ENCODE data around the gene PIK3C2G.

PIK3C2G gene

DNA sequence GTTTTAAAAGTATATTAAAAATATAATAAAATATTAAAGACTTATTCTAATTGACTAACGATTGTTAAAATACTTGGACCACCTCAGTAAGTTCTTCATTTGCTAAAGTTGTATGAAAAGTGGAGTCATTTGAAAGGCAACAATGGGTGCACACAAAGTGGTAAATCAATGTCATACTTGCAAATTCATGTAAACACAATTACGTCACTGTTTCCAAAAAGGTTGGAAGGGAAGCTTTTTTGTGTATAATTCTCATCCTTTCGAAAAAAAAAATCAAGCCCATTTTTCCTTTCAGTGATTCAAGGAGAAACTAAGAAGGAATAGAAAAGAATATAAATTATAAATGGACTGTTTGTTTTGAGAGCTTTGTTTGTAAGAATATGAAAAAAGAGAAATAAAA, 166.2 kb downstream of the PIK3C2G start:
- Histone ChIP-seq H3K9me3 (ENCODE audit: control insufficient read depth, low read length) (no peaks in the 10 kb centered on the region), H3K27me3 (ENCODE audit: control insufficient read depth, insufficient read depth, low read length, poor library complexity, severe bottlenecking) (no peaks in the 10 kb centered on the region), H3K27ac (ENCODE audit: insufficient read depth, low read depth, low read length, poor library complexity, severe bottlenecking) (no peak overlapping the region), H3K4me3 (ENCODE audit: insufficient read depth, low read depth, low read length) (no peak overlapping the region), H3K4me1 (ENCODE audit: control insufficient read depth, insufficient read depth, low read length) (no peaks in the 10 kb centered on the region), H3K36me3 (ENCODE audit: control insufficient read depth, insufficient read depth, low read length) (no peaks in the 10 kb centered on the region)
- WGBS, 2 experiments = 100% methylated on average over 2 to 3 of the region's 3 CpGs

DNA sequence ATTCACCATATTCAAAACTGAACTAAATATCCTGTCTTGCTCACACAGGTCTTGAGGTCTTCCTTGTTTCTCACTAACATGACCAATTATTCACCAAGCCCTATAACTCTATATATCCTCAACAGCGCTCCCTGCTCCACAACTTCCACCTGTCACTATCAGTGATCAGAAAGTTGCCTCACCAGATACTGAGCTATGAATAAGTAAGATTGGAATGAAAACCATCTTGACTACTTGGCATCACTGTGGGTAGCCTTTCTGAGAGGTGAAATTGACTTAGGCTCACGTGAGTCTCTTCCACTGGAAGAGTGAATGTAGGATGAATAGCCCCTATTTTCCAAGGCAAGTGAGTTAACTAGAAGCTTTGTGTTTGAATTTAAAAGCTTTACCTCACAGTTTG, 167.1 kb downstream of the PIK3C2G start:
- 84 to 89% methylated on average over 2 of the region's 2 CpGs for WGBS, 2 experiments
- Histone ChIP-seq H3K36me3 (ENCODE audit: control insufficient read depth, insufficient read depth, low read length) (no peaks in the 10 kb centered on the region), H3K4me3 (ENCODE audit: insufficient read depth, low read depth, low read length) (no peak overlapping the region), H3K27me3 (ENCODE audit: control insufficient read depth, insufficient read depth, low read length, poor library complexity, severe bottlenecking) (no peaks in the 10 kb centered on the region), H3K27ac (ENCODE audit: insufficient read depth, low read depth, low read length, poor library complexity, severe bottlenecking) (no peak overlapping the region), H3K9me3 (ENCODE audit: control insufficient read depth, low read length) (no peaks in the 10 kb centered on the region), H3K4me1 (ENCODE audit: control insufficient read depth, insufficient read depth, low read length) (no peaks in the 10 kb centered on the region)

DNA sequence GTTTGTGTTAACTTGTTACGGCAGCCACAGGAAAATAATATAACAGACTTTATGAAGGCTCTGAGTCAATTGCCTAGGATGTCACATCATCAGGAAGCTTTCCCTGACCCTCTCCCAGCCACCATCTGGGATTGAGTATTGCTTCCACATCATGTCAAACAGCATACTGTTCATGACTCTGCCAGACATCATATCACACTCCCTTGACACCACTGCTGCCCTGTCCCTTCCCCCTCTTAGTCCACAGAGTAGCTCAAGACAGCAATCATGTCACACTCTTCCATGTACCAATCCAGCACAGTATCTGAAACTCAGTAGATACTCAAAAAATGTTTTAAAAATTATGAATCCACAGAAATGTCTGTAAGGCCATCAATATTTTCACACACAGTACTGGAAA, 168.0 kb downstream of the PIK3C2G start:
- Histone ChIP-seq H3K4me3 (ENCODE audit: insufficient read depth, low read depth, low read length) (no peak overlapping the region), H3K4me1 (ENCODE audit: control insufficient read depth, insufficient read depth, low read length) (no peaks in the 10 kb centered on the region), H3K9me3 (ENCODE audit: control insufficient read depth, low read length) (no peaks in the 10 kb centered on the region), H3K36me3 (ENCODE audit: control insufficient read depth, insufficient read depth, low read length) (no peaks in the 10 kb centered on the region), H3K27me3 (ENCODE audit: control insufficient read depth, insufficient read depth, low read length, poor library complexity, severe bottlenecking) (no peaks in the 10 kb centered on the region), H3K27ac (ENCODE audit: insufficient read depth, low read depth, low read length, poor library complexity, severe bottlenecking) (no peak overlapping the region)
- 83 to 92% methylated on average over 1 of the region's 1 CpG for WGBS, 2 experiments

DNA sequence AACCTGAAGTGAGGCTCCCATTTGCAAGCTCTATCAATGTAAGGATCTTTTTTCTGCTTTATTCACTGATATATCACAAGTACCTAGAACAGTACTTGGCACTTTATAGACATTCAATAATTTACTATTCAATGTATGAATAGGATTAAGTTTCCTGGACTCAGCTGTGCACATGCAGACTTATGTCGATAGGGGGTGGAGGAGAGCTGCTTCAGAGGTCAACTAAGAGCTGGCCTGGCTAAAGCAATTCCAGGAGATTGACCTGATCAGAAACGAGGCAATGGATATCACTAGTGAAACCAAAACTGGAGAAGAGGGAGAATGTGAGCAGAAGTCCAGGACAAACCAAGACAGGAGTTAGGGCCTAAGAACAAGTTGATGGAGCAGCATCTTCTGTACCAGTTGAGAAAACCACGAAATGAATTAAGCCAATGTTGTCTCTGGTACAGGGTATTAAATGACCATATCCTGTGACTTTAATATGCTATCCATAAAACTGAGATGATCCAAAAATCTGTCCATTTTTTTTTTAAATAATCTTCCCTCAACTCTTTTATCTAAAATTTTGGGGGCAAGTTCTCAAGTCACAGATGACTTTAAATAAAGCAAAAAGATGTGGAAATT, 169.2 kb downstream of the PIK3C2G start:
- no peaks in the 10 kb centered on the region for H3K4me1 ChIP-seq (ENCODE audit: control insufficient read depth, insufficient read depth, low read length)
- no peaks in the 10 kb centered on the region for H3K36me3 ChIP-seq (ENCODE audit: control insufficient read depth, insufficient read depth, low read length)
- no peaks in the 10 kb centered on the region for H3K27me3 ChIP-seq (ENCODE audit: control insufficient read depth, insufficient read depth, low read length, poor library complexity, severe bottlenecking)
- 32 to 38% methylated on average over 3 of the region's 3 CpGs for WGBS, 2 experiments
- no peak overlapping the region for H3K4me3 ChIP-seq (ENCODE audit: insufficient read depth, low read depth, low read length)
- H3K27ac ChIP-seq (ENCODE audit: insufficient read depth, low read depth, low read length, poor library complexity, severe bottlenecking) = no peak overlapping the region
- H3K9me3 ChIP-seq (ENCODE audit: control insufficient read depth, low read length) = no peaks in the 10 kb centered on the region

DNA sequence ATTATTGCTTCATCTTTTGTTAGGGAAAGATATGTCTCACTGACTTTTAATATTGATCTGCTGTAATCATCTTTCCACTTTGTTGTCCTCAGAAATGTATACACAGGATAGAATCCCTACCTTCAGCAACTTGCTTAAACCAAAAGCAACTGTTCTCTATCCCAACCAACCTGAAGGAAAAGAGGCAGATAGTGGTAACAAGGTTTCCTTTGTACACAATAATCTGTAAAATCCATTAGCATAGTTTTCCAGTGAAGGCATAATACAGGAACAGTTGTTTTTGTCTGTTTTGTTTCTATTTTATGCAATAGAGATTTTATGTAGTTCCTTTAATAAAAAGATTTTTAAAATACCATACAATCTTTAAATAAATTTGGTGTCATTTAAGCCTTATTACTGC, 170.5 kb downstream of the PIK3C2G start:
- Histone ChIP-seq H3K36me3 (ENCODE audit: control insufficient read depth, insufficient read depth, low read length) (no peaks in the 10 kb centered on the region), H3K4me3 (ENCODE audit: insufficient read depth, low read depth, low read length) (no peak overlapping the region), H3K27ac (ENCODE audit: insufficient read depth, low read depth, low read length, poor library complexity, severe bottlenecking) (no peak overlapping the region), H3K4me1 (ENCODE audit: control insufficient read depth, insufficient read depth, low read length) (no peaks in the 10 kb centered on the region), H3K9me3 (ENCODE audit: control insufficient read depth, low read length) (no peaks in the 10 kb centered on the region), H3K27me3 (ENCODE audit: control insufficient read depth, insufficient read depth, low read length, poor library complexity, severe bottlenecking) (no peaks in the 10 kb centered on the region)

DNA sequence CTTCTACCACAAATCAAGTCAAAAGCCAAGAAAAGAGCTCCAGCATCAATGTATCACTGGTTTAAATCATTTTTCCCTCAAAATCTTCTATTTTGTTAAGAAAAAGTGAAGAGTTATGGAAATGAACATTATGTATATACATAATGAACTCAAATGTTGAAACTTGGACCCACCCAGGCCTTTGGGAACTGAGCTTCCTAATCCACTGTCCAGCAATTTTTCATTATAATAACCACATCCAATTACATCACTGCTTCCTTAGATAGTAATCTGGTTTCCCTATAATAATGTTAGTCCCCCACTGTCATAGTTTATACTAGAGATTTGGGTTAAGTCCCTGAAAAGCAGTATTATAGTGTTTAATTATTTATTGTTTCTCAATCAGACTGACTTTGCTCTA, 170.9 kb downstream of the PIK3C2G start:
- H3K4me3 ChIP-seq (ENCODE audit: insufficient read depth, low read depth, low read length) = no peak overlapping the region
- H3K4me1 ChIP-seq (ENCODE audit: control insufficient read depth, insufficient read depth, low read length) = no peaks in the 10 kb centered on the region
- no peak overlapping the region for H3K27ac ChIP-seq (ENCODE audit: insufficient read depth, low read depth, low read length, poor library complexity, severe bottlenecking)
- no peaks in the 10 kb centered on the region for H3K9me3 ChIP-seq (ENCODE audit: control insufficient read depth, low read length)
- no peaks in the 10 kb centered on the region for H3K27me3 ChIP-seq (ENCODE audit: control insufficient read depth, insufficient read depth, low read length, poor library complexity, severe bottlenecking)
- no peaks in the 10 kb centered on the region for H3K36me3 ChIP-seq (ENCODE audit: control insufficient read depth, insufficient read depth, low read length)

DNA sequence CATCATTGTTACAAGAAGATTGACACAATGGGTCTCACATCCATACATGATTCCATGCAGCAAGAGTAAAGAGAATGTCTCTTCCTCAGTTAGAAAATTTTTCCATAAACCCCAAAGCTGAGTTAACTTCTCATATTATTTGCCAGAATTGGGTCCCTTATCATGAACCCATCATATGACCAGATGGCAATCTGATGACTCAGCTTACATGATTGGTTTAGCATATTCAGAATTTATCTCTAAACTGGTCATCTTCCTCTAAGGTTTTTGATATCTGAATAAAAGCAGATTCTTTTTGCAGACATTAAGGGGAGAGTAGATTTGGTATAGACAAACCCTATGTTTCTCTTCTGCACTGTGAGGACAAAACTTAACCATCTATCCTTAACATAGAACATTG, 174.9 kb downstream of the PIK3C2G start:
- no peaks in the 10 kb centered on the region for H3K27me3 ChIP-seq (ENCODE audit: control insufficient read depth, insufficient read depth, low read length, poor library complexity, severe bottlenecking)
- no peak overlapping the region for H3K4me3 ChIP-seq (ENCODE audit: insufficient read depth, low read depth, low read length)
- H3K36me3 ChIP-seq (ENCODE audit: control insufficient read depth, insufficient read depth, low read length) = no peaks in the 10 kb centered on the region
- H3K27ac ChIP-seq (ENCODE audit: insufficient read depth, low read depth, low read length, poor library complexity, severe bottlenecking) = no peak overlapping the region
- no peaks in the 10 kb centered on the region for H3K9me3 ChIP-seq (ENCODE audit: control insufficient read depth, low read length)
- H3K4me1 ChIP-seq (ENCODE audit: control insufficient read depth, insufficient read depth, low read length) = no peaks in the 10 kb centered on the region

DNA sequence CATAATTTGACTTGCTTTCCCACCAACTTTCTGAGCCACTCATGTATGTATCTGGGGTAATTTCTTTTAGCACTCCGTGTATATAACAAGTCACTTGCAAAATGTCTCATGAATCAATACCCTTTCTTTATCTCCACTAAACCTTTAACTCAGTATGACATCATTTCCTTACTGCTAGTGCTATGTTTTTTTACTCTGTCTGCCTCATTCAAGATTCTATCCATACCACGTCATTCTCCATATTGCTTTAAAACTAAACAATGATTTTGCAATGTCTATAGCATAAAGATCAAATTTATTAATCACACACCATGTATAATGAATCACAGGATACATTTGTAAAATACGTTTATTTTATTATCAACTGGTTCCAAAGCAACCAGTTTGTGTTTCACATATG, 178.2 kb downstream of the PIK3C2G start:
- 82 to 91% methylated on average over 2 of the region's 3 CpGs for WGBS, 2 experiments
- Histone ChIP-seq H3K36me3 (ENCODE audit: control insufficient read depth, insufficient read depth, low read length) (no peaks in the 10 kb centered on the region), H3K9me3 (ENCODE audit: control insufficient read depth, low read length) (no peaks in the 10 kb centered on the region), H3K27ac (ENCODE audit: insufficient read depth, low read depth, low read length, poor library complexity, severe bottlenecking) (no peak overlapping the region), H3K4me1 (ENCODE audit: control insufficient read depth, insufficient read depth, low read length) (no peaks in the 10 kb centered on the region), H3K4me3 (ENCODE audit: insufficient read depth, low read depth, low read length) (no peak overlapping the region), H3K27me3 (ENCODE audit: control insufficient read depth, insufficient read depth, low read length, poor library complexity, severe bottlenecking) (no peaks in the 10 kb centered on the region)

DNA sequence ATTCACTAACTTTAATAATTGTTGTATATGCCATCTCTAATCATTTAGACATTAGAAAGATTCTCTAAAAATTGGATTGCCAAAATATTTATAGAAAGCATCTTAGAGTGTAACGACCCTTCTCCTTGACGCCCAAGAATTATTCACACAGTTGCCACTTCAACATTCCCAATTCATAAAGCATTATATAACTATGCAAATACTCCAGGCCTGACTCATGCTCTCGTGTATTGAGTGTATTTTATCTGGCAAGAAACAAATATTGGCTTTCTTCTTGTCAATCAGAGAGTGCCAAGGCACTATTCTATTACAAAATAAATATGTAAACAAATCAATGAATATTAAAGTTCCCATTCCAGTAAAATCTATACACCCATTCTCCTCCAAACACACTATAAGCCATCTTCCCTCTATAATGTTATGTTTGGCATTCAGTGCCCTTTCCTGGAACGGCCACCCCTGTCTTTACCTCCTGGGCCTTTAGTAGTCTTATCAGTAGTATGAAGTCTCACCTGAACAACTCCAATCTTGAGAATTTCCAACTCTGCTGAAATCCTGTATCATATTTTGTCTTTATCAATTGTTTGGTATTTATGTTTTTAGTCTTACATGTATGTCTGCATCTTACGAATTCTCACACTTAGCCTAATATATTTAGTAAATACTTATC, 182.6 kb downstream of the PIK3C2G start:
- Histone ChIP-seq H3K9me3 (ENCODE audit: control insufficient read depth, low read length) (no peaks in the 10 kb centered on the region), H3K36me3 (ENCODE audit: control insufficient read depth, insufficient read depth, low read length) (no peaks in the 10 kb centered on the region), H3K4me1 (ENCODE audit: control insufficient read depth, insufficient read depth, low read length) (no peaks in the 10 kb centered on the region), H3K4me3 (ENCODE audit: insufficient read depth, low read depth, low read length) (no peak overlapping the region), H3K27ac (ENCODE audit: insufficient read depth, low read depth, low read length, poor library complexity, severe bottlenecking) (no peak overlapping the region), H3K27me3 (ENCODE audit: control insufficient read depth, insufficient read depth, low read length, poor library complexity, severe bottlenecking) (no peaks in the 10 kb centered on the region)
- WGBS, 2 experiments = 90 to 96% methylated on average over 4 of the region's 5 CpGs

DNA sequence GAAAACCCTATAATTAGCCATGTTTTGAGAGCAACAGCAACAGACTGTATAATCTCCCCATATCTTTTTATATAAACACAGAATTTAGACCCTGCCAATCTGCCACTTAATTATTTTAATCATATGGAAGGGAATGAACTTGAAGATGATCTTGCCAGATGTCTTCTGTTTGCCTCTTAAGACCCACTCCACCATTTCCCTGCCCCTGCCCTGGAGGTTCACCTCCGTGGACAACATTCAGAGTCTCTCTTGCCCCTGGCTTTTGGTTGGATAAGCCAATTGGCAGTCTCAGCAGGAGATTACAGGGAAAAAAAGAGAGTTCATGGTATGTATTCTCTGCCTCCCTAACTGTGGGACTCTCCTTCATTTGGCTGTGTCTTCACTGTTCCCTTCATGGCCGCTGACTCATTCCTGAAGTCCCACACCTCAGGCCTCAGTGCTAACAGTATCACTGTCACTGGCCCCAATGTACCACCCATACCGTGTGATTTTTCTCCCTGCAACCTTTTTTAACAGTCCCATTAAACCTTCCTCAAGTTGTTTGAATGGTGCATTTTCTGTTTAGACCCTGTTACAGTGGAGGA, 184.8 kb downstream of the PIK3C2G start:
- Histone ChIP-seq H3K36me3 (ENCODE audit: control insufficient read depth, insufficient read depth, low read length) (no peaks in the 10 kb centered on the region), H3K4me3 (ENCODE audit: insufficient read depth, low read depth, low read length) (no peak overlapping the region), H3K4me1 (ENCODE audit: control insufficient read depth, insufficient read depth, low read length) (no peaks in the 10 kb centered on the region), H3K9me3 (ENCODE audit: control insufficient read depth, low read length) (no peaks in the 10 kb centered on the region), H3K27me3 (ENCODE audit: control insufficient read depth, insufficient read depth, low read length, poor library complexity, severe bottlenecking) (no peaks in the 10 kb centered on the region), H3K27ac (ENCODE audit: insufficient read depth, low read depth, low read length, poor library complexity, severe bottlenecking) (no peak overlapping the region)
- 56% methylated on average over 3 of the region's 3 CpGs for WGBS, 2 experiments
